ENCODE data around the gene PHF1. TPM values are rescaled to one million over a fixed set of nuclear protein-coding genes. Genes with fewer than 3 reads are reported as not detected.

Gene PHF1
- total and polyA plus RNA-seq, 2 of the 4 experiments (the other 2 are of a cell fraction): 9.0 to 47.2 TPM

GRCh38 chr6:33419580-33420490, 9.0 kb downstream of the PHF1 start, which contains the start of gene SYNGAP1:
Gene SYNGAP1, plus strand, starts transcription at chr6:33420065. Its CDS starts 200 bp downstream, at chr6:33420265.
- peak; percentile 64 for DNase-seq
- H3K4me1 ChIP-seq (ENCODE audit: control insufficient read depth, insufficient read depth, low read length): peaks cover 28% of the 10 kb centered on the region
- peak within 1 kb of the TSS; percentile 79 for H3K27ac ChIP-seq (ENCODE audit: insufficient read depth, low read length)
- H4K8ac ChIP-seq (ENCODE audit: low read depth in 2 of 2, low read length in 2 of 2): peak within 1 kb of the TSS; percentile 97
- H2BK120ac ChIP-seq (ENCODE audit: low read depth, low read length): peak within 1 kb of the TSS; percentile 93
- H4K91ac ChIP-seq (ENCODE audit: insufficient read depth, low read depth, low read length): peak within 1 kb of the TSS; percentile 96
- peak within 1 kb of the TSS; percentile 98 for H2BK15ac ChIP-seq (ENCODE audit: low read depth, low read length)
- H3K4me3 ChIP-seq (ENCODE audit: insufficient read depth, low read depth, low read length): peak within 1 kb of the TSS; percentile 65
- intact Hi-C loops (cut with micrococcal nuclease): loop anchor here (2.0 to 5.0 kb wide), 3 partner anchors 29 to 123 kb away; partner anchors contain the start of genes KIFC1, RGL2 and TAPBP
- peaks cover 18% of the 10 kb centered on the region for H3K9me1 ChIP-seq (ENCODE audit: insufficient read depth, low read length)
- peak within 1 kb of the TSS; percentile 85 for H3K14ac ChIP-seq (replicated peaks; ENCODE audit: low read depth, low read length)
- no TSS peak for BruUV-seq (replicated peaks)
- TF ChIP-seq, protein P1, sequence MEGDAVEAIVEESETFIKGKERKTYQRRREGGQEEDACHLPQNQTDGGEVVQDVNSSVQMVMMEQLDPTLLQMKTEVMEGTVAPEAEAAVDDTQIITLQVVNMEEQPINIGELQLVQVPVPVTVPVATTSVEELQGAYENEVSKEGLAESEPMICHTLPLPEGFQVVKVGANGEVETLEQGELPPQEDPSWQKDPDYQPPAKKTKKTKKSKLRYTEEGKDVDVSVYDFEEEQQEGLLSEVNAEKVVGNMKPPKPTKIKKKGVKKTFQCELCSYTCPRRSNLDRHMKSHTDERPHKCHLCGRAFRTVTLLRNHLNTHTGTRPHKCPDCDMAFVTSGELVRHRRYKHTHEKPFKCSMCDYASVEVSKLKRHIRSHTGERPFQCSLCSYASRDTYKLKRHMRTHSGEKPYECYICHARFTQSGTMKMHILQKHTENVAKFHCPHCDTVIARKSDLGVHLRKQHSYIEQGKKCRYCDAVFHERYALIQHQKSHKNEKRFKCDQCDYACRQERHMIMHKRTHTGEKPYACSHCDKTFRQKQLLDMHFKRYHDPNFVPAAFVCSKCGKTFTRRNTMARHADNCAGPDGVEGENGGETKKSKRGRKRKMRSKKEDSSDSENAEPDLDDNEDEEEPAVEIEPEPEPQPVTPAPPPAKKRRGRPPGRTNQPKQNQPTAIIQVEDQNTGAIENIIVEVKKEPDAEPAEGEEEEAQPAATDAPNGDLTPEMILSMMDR (conservative IDR thresholded peaks at IDR 0.05; ENCODE audit: low read depth, low read length): no peak
- TF ChIP-seq MXI1 (IDR thresholded peaks at IDR 0.05; ENCODE audit: borderline replicate concordance, low read depth, low read length) (no peak), POLR2A (IDR thresholded peaks at IDR 0.05; ENCODE audit: low read depth, low read length) (no peak), MAZ (IDR thresholded peaks at IDR 0.05; ENCODE audit: borderline replicate concordance, low read depth, low read length) (peak; percentile 90; the same call in 1 of the 2 replicates), SMC3 (IDR thresholded peaks at IDR 0.05; ENCODE audit: low read depth, low read length) (no peak), BHLHE40 (IDR thresholded peaks at IDR 0.05; ENCODE audit: low read depth, low read length) (no peak)
- TF ChIP-seq, protein P2, sequence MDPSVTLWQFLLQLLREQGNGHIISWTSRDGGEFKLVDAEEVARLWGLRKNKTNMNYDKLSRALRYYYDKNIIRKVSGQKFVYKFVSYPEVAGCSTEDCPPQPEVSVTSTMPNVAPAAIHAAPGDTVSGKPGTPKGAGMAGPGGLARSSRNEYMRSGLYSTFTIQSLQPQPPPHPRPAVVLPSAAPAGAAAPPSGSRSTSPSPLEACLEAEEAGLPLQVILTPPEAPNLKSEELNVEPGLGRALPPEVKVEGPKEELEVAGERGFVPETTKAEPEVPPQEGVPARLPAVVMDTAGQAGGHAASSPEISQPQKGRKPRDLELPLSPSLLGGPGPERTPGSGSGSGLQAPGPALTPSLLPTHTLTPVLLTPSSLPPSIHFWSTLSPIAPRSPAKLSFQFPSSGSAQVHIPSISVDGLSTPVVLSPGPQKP (IDR thresholded peaks at IDR 0.05; ENCODE audit: borderline replicate concordance, low read depth, low read length): no peak
- POLR2A ChIA-PET (ENCODE audit: unreplicated experiment): no interaction called here
- WGBS, 2 experiments (ENCODE audit: extremely low coverage in 2 of 2, insufficient read length in 1 of 2): 0% methylated on average over 9 of the region's 22 CpGs; no CpG with 5 or more reads in 1 of the 2 experiments
- peak within 1 kb of the TSS; percentile 97 for H2AK5ac ChIP-seq (ENCODE audit: low read depth, low read length)
- peak within 1 kb of the TSS; percentile 85 for H2AFZ ChIP-seq (replicated peaks; ENCODE audit: low read length, poor library complexity)
- peak within 1 kb of the TSS; percentile 88 for H4K5ac ChIP-seq (ENCODE audit: low read depth, low read length)
- peaks cover 30 to 90% of the 10 kb centered on the region in 2 experiments for H3K79me1 ChIP-seq (ENCODE audit: low read depth in 1 of 2, low read length in 2 of 2)
- H3K9me3 ChIP-seq (ENCODE audit: control insufficient read depth, insufficient read depth, low read length): no peaks in the 10 kb centered on the region
- H3K9ac ChIP-seq (ENCODE audit: low read depth, low read length): peak within 1 kb of the TSS; percentile 94
- dilution Hi-C loops (cut with HindIII; ENCODE audit: low sequenced_read_pairs, unreplicated experiment): no loop called here
- peak within 1 kb of the TSS; percentile 97 for H3K4ac ChIP-seq (ENCODE audit: low read depth, low read length)
- peaks cover 32% of the 10 kb centered on the region for H3K36me3 ChIP-seq (ENCODE audit: control insufficient read depth, insufficient read depth, low read length)
- ATAC-seq (ENCODE audit: low read depth): peak; percentile 45
- H3K18ac ChIP-seq (ENCODE audit: low read depth, low read length): peak within 1 kb of the TSS; percentile 97
- no peaks in the 10 kb centered on the region for H3K27me3 ChIP-seq (ENCODE audit: control insufficient read depth, insufficient read depth, low read length)
- H2BK5ac ChIP-seq (ENCODE audit: low read depth, low read length, poor library complexity, severe bottlenecking): peak within 1 kb of the TSS; percentile 93
- H2AK9ac ChIP-seq (replicated peaks; ENCODE audit: low read depth, low read length, poor library complexity): peak within 1 kb of the TSS; percentile 99
- H3K23ac ChIP-seq (ENCODE audit: low read depth, low read length): peak within 1 kb of the TSS; percentile 90; the same call in 1 of the 2 replicates
- in situ Hi-C loops (cut with MboI; ENCODE audit: low sequenced_read_pairs): no loop called here
- peak within 1 kb of the TSS; percentile 60 for H2BK20ac ChIP-seq (ENCODE audit: low read depth, low read length)
- CTCF ChIA-PET: interaction anchor here (0.6 kb wide), 1 partner anchor 1786 kb away, joined by 3 read pairs; no protein-coding TSS in a partner anchor
- H3K4me2 ChIP-seq (ENCODE audit: low read depth, low read length): peak within 1 kb of the TSS; percentile 99
- peak within 1 kb of the TSS; percentile 94 for H3K56ac ChIP-seq (ENCODE audit: extremely low read depth, insufficient read depth, low read length)
- H4K20me1 ChIP-seq (ENCODE audit: insufficient read depth, low read length): peaks cover 19% of the 10 kb centered on the region
